Lower leg skin (tissue), 3 donors: ENCODE data around the gene ADARB2.

Experiments used
- POLR2A ChIP-seq, 2 donors: fragments of 450-650 bp; IDR thresholded peaks; one replicate each; pipeline ENCODE4 v1.6.1; 2016 to 2017; ENCODE audit warnings: antibody characterized with exemption in 2 of 2, mild to moderate bottlenecking in 1 of 2, moderate library complexity in 1 of 2
- TF ChIP-seq, protein P1 (sequence below), 3 donors: fragments of 450-650 bp; IDR thresholded peaks; one replicate each; pipeline ENCODE4 v1.5.1; 2016; ENCODE audit warnings: antibody characterized with exemption in 3 of 3, mild to moderate bottlenecking in 3 of 3, moderate library complexity in 2 of 3

DNA sequence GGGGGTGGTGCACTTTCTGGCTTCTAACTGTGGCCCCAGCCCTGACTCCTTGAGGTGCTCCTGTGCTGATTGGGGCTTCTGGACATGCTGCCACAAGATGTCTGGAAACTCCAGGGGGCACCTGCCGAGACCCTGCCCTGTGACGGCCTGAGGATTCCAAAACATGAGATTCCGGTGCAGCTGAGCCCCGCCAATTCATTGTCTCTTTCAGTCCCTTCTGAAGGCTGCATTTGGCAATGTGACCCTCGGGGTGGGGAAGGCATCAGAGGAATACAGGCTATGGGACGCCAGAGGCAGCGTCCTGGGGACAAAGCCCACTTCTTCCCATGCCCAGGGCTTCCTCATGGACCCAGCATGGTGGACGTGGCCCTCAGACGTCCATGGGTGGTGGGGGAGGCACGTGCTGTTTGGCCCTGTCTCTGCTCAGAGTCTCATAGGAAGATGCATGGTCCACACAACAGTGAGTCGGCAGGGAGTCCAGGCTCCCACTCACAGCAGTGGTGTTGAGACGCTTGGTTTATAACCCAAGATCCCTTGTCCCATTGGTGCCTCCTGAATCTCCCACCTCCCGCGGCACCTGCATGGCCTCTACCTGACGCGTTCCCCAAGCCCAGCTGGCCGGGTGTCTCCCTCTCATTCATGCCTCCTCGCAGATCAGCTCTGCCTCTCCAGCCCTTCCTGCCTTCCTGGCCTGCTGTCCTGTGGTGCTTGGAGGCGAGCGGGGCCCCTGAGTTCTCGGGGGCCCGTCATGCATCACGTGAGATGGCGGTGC is 551.2 kb downstream of the ADARB2 start:
- TF ChIP-seq POLR2A (IDR thresholded peaks at IDR 0.05), result no peak
- TF ChIP-seq, protein P1, sequence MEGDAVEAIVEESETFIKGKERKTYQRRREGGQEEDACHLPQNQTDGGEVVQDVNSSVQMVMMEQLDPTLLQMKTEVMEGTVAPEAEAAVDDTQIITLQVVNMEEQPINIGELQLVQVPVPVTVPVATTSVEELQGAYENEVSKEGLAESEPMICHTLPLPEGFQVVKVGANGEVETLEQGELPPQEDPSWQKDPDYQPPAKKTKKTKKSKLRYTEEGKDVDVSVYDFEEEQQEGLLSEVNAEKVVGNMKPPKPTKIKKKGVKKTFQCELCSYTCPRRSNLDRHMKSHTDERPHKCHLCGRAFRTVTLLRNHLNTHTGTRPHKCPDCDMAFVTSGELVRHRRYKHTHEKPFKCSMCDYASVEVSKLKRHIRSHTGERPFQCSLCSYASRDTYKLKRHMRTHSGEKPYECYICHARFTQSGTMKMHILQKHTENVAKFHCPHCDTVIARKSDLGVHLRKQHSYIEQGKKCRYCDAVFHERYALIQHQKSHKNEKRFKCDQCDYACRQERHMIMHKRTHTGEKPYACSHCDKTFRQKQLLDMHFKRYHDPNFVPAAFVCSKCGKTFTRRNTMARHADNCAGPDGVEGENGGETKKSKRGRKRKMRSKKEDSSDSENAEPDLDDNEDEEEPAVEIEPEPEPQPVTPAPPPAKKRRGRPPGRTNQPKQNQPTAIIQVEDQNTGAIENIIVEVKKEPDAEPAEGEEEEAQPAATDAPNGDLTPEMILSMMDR (IDR thresholded peaks at IDR 0.05), result no peak
